NCI-H2081 treated with DMSO at 0.1 percent for 48 hours (cell line): Measurements from ENCODE around the gene TMOD3.

ENCODE experiments used
- DNase-seq: peaks from one replicate; lab custom pipeline; 2025; lab: John Stamatoyannopoulos, UW

Gene TMOD3

DNA sequence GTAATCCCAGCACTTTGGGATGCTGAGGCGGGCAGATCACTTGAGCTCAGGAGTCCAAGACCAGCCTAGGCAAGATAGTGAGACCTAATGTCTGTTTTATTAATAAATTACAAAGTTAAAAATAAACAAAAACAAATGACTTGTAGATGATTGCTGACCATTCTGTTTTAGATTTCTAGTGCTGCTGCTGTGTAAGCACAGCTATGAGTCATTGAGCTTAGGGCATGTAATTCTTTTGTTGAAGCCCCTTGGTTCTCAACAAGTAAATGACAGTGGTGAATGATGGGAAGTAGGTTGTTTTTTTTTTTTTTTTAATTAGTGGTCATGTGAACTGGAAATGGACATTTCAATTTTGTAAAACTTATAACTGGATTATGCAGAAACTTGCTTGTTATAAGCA is 78.9 kb downstream of the TMOD3 start:
- DNase-seq, result no peak

- DNase-seq, result no peak
Measured at GRCh38 chr15:51909584-51909983, 80.1 kb downstream of the TMOD3 start.

DNA sequence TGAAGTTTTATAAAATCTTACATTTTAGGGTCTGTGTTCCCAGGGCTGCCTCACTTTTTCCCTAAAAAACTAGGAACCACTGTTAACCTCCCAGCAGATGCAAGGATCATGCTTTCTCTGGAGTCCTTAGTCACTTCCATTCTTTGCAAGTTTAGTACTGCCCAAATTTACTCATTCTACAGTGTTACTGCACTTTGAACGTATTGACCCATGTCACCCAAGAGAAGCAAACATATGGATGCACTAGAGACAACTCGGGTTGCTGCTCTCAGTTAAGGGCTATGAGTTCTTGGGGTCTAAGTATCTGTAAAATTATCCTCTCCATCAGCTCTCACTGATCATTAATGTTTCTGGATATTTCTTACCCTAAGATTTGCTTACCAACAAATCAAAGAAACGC is 83.1 kb downstream of the TMOD3 start:
- no peak for DNase-seq

GRCh38 chr15:51917493-51917892 is 88.0 kb downstream of the TMOD3 start:
- no peak for DNase-seq

DNA sequence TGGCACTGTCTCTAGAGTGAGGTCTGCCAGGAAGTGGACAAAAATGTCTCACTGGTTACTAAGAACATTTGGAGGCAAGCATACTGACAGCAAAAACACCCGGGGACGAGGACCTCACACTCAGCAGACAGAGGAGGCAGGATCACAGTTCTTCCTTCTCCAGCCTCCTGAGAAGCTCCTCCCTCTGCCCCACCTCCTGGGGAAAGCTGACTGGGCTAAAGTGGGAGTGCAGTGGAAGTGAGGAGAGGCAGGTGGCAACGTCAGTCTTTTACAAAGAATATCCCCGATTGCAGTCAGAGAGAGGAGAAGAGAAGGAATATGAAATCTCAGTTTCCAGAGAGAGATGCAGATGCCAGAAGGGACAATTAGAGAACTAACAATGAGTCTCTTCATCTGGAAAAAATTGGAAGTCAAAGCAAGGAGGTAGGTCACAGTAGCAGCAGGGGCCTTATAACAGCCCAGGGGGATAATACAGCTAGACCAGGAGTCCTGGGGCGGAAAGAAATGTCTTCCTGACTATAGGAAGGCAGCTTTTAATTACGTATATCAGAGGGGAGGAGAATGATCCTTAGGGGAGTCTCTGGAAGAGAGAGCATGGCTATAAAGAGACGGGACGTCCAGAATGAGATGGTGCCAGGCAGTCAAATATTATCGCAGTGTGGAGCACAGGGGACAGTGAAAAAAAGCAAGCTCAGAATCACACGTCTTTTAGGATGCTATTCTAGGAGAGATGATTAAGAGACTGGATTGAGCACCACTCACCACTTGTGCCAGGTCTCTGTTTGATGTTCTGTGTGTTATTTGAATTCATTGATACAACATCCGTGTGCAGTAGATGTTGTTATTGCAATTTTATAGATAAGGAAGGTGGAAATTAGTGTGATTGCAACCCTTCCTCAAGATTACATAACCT is 95.0 kb downstream of the TMOD3 start:
- DNase-seq, result no peak

- DNase-seq, result no peak
Measured at GRCh38 chr15:51926809-51927208, 97.4 kb downstream of the TMOD3 start.

DNA sequence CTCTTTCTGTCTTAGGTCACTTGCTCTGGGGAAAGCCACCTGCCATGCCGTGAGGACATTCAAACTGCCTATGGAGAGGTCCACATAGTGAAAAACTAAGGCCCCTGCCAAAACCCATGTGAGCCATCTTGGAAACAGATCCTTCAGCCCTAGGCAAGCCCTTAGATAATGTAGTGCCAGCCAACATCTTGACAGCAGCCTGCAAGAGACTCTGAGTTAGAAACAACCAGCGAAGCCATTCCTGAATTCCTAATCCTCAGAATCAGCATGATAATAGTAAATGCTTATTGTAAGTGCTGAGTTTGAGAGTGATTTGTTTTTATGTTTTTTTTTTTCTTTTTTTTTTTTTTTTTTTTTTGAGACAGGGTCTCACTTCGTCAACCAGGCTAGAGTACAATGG is 101.6 kb downstream of the TMOD3 start:
- DNase-seq, result no peak

GRCh38 chr15:51931638-51932037 is 102.2 kb downstream of the TMOD3 start:
- no peak for DNase-seq

- DNase-seq, result no peak
Measured at GRCh38 chr15:51932161-51932560, 102.7 kb downstream of the TMOD3 start.

DNA sequence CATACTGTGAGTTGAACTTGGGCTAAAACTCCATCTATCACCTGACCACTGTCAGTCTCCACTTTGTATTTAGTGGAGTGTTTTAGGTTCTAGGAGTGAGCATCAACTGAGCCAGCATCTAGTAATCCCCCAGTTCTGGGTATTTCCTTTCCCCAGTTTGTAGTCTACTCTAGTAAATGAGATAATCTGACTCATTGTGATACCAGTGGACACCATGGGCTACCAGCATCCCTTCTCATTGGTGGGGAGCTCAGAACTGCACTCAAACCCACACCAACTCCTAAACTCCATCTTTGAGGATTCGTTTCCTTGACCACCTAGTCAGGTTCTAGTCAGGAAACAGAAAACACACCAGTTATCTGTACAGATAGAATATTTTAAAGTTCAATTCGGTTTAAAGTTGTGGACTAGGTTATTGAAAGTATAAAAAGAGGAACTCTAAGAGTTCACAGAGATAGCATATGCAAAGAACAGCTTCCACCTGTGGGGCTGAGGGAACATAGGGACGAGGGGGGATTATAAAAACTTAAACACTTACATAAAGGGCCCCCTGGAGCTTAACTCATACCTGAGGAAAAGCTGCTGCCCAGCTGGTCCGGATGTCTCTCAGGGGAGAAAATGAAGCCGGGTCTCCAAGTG is 106.1 kb downstream of the TMOD3 start:
- DNase-seq, result no peak

DNA sequence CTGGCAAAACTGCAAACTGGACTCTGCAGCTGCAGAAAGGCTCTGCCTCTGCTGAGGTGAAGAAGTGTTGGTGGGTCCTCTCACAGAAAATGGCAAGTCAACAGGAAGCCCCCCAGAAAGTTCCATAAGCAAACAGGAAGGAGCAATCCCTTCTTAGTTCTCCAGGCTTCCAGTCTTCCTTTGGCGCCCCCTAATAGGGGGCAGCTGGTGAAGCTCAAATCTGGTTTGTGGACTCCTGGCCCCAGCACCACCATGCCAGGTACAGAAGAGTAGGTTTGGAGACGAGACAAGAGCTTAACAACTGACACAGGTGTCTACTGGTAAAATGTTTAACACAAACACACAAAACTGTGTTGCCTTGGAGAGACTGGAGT is 106.6 kb downstream of the TMOD3 start:
- DNase-seq, result no peak

- DNase-seq, result no peak
Measured at GRCh38 chr15:51938286-51938685, 108.8 kb downstream of the TMOD3 start.

- DNase-seq, result no peak
Measured at GRCh38 chr15:51939216-51939615, 109.8 kb downstream of the TMOD3 start.

- DNase-seq, result no peak
Measured at GRCh38 chr15:51947124-51947523, 117.7 kb downstream of the TMOD3 start.

GRCh38 chr15:51952805-51953204 is 123.4 kb downstream of the TMOD3 start:
- DNase-seq, result no peak

DNA sequence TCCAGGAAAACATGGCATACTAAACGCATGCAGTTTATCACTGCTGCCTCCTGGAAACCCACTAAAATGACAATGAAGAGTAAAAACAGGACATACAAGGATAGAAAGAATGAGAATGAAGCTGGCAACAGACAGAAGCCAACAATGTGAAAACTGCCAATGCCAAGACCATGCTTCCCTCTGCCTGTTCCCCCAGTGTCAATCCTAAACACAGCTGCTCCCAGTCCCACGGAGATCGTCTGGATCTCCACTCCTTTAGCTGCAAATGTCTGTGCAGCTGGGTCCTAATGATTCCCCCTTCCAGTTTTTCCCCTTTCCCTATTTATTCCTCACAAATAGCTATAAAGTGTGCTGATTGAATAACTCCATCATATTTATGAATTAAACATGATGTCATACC is 126.1 kb downstream of the TMOD3 start:
- DNase-seq, result no peak
